Caco-2 (cell line): ENCODE data around the gene DNAJB13. TPM values are rescaled to one million over a fixed set of nuclear protein-coding genes. Genes with fewer than 3 reads are reported as not detected.

Source experiments
- BruUV-seq: library from RNA; stranded (reverse); fragments of 400-500 nt; replicated peaks from 2 replicates; lab custom pipeline; 2021; lab: Mats Ljungman, UMichigan
- CTCF ChIA-PET: fragments of 300-600 bp; sonication (Branson Sonifier 250); formaldehyde crosslinking; loops from one replicate; lab custom pipeline; 2022; ENCODE audit warnings: antibody characterized with exemption; lab: Charles Lee
- POLR2A ChIA-PET: fragments of 300-600 bp; sonication (Branson Sonifier 250); formaldehyde crosslinking; loops from one replicate; lab custom pipeline; 2022; ENCODE audit warnings: antibody characterized with exemption; lab: Charles Lee
- DNase-seq, 2 experiments: peaks; one replicate each; pipeline versions ENCODE4 v3.0.0 to v3.0.0-alpha.2; 2020 to 2022
- H3K27me3 ChIP-seq: replicated peaks from 2 replicates; pipeline ENCODE4 v1.6.0; 2011; ENCODE audit warnings: low read length; ENCODE audit not compliant: control insufficient read depth, insufficient read depth
- H3K36me3 ChIP-seq: 2 replicates; pipeline ENCODE4 v1.5.1; 2011; ENCODE audit warnings: low read length; ENCODE audit not compliant: control insufficient read depth, insufficient read depth
- H3K4me1 ChIP-seq: fragments of 250-450 bp; sonication (Bioruptor Pico); 2 replicates; pipeline ENCODE4 v1.5.1; 2020; ENCODE audit warnings: mild to moderate bottlenecking
- H3K4me3 ChIP-seq: 2 replicates; pipeline ENCODE4 v1.5.1; 2011; ENCODE audit warnings: low read depth, mild to moderate bottlenecking, control low read depth, low read length
- H3K9me3 ChIP-seq: fragments of 250-450 bp; sonication (Bioruptor Pico); 2 replicates; pipeline ENCODE4 v1.5.1; 2020; ENCODE audit warnings: mild to moderate bottlenecking, moderate library complexity
- H3K27ac Mint-ChIP-seq: one replicate; pipeline ENCODE4 v1.8.0; 2022; ENCODE audit warnings: mixed read lengths; ENCODE audit not compliant: unreplicated experiment
- H3K27me3 Mint-ChIP-seq: one replicate; pipeline ENCODE4 v1.8.0; 2022; ENCODE audit warnings: mixed read lengths; ENCODE audit not compliant: insufficient read depth, unreplicated experiment
- H3K36me3 Mint-ChIP-seq: one replicate; pipeline ENCODE4 v1.8.0; 2022; ENCODE audit warnings: mild to moderate bottlenecking, mixed read lengths; ENCODE audit not compliant: insufficient read depth, unreplicated experiment
- H3K4me1 Mint-ChIP-seq: one replicate; pipeline ENCODE4 v1.8.0; 2022; ENCODE audit warnings: low read depth, mixed read lengths; ENCODE audit not compliant: unreplicated experiment
- H3K4me3 Mint-ChIP-seq: one replicate; pipeline ENCODE4 v1.8.0; 2022; ENCODE audit warnings: mild to moderate bottlenecking, moderate library complexity, mixed read lengths; ENCODE audit not compliant: unreplicated experiment
- H3K9me3 Mint-ChIP-seq: one replicate; pipeline ENCODE4 v1.8.0; 2022; ENCODE audit warnings: mixed read lengths; ENCODE audit not compliant: unreplicated experiment
- CTCF ChIP-seq, 2 experiments: fragments of 200-600 bp in 1 of 2; IDR thresholded peaks; 1 replicate in 1 of 2; 2 replicates in 1 of 2; pipeline versions ENCODE4 v1.5.1 to v1.8.0; 2011 to 2022; ENCODE audit warnings: antibody characterized with exemption in 1 of 2, control low read depth in 1 of 2, inconsistent platforms in 1 of 2, low read depth in 1 of 2, low read length in 1 of 2, mild to moderate bottlenecking in 1 of 2, moderate library complexity in 1 of 2; ENCODE audit not compliant: insufficient read depth in 1 of 2, severe bottlenecking in 1 of 2, unreplicated experiment in 1 of 2
- intact Hi-C: fragments of 100-400 bp; cut with micrococcal nuclease; formaldehyde crosslinking; loops from one replicate; pipeline ENCODE4 v1.10.0; 2022; ENCODE audit not compliant: unreplicated experiment
- total RNA-seq: library from RNA; stranded (reverse); gene quantifications from 2 replicates; pipeline ENCODE4 v1.2.3, GENCODE V29; 2022

The DNAJB13 gene
- total RNA-seq, 1 experiment from 2014 or later: 0.52 TPM

GRCh38 chr11:73977856-73978519 lies 27.2 kb downstream of the DNAJB13 start:
- no peak for TF ChIP-seq CTCF (IDR thresholded peaks at IDR 0.05; ENCODE audit: insufficient read depth in 1 of 2, low read depth in 1 of 2, low read length in 1 of 2, severe bottlenecking in 1 of 2, unreplicated experiment in 1 of 2)
- no TSS peak for BruUV-seq
- Mint-ChIP-seq H3K4me3 (no peak overlapping the region), H3K4me1 (no peaks in the 10 kb centered on the region), H3K27me3 (no peaks in the 10 kb centered on the region), H3K9me3 (no peaks in the 10 kb centered on the region), H3K27ac (no peak overlapping the region), H3K36me3 (peaks cover 56% of the 10 kb centered on the region)
- Histone ChIP-seq H3K36me3 (peaks cover 22% of the 10 kb centered on the region), H3K4me1 (peaks cover 7% of the 10 kb centered on the region), H3K27me3 (no peaks in the 10 kb centered on the region), H3K4me3 (no peak overlapping the region), H3K9me3 (no peaks in the 10 kb centered on the region)
- peak in 1 of 2 experiments; percentile 34 for DNase-seq
- intact Hi-C loops: no loop called here
- ChIA-PET CTCF (no interaction called here), POLR2A (no interaction called here)

GRCh38 chr11:73978576-73979086 lies 27.8 kb downstream of the DNAJB13 start:
- no peak for TF ChIP-seq CTCF (IDR thresholded peaks at IDR 0.05; ENCODE audit: insufficient read depth in 1 of 2, low read depth in 1 of 2, low read length in 1 of 2, severe bottlenecking in 1 of 2, unreplicated experiment in 1 of 2)
- ChIA-PET CTCF (no interaction called here), POLR2A (no interaction called here)
- H3K27me3 ChIP-seq: no peaks in the 10 kb centered on the region
- no peak overlapping the region for H3K4me3 Mint-ChIP-seq
- H3K4me1 Mint-ChIP-seq: peaks cover 1% of the 10 kb centered on the region
- peak in 1 of 2 experiments; percentile 19 for DNase-seq
- no peak overlapping the region for H3K4me3 ChIP-seq
- intact Hi-C loops: no loop called here
- BruUV-seq: no TSS peak
- peaks cover 63% of the 10 kb centered on the region for H3K36me3 Mint-ChIP-seq
- peaks cover 22% of the 10 kb centered on the region for H3K36me3 ChIP-seq
- H3K4me1 ChIP-seq: peaks cover 7% of the 10 kb centered on the region
- H3K27ac Mint-ChIP-seq: no peak overlapping the region
- no peaks in the 10 kb centered on the region for H3K9me3 Mint-ChIP-seq
- H3K27me3 Mint-ChIP-seq: no peaks in the 10 kb centered on the region
- no peaks in the 10 kb centered on the region for H3K9me3 ChIP-seq

GRCh38 chr11:73980001-73980961 lies 29.5 kb downstream of the DNAJB13 start:
- no peaks in the 10 kb centered on the region for H3K9me3 ChIP-seq
- no peak overlapping the region for H3K27ac Mint-ChIP-seq
- no peaks in the 10 kb centered on the region for H3K9me3 Mint-ChIP-seq
- DNase-seq: peak in 1 of 2 experiments; percentile 52
- H3K4me1 Mint-ChIP-seq: peaks cover 7% of the 10 kb centered on the region
- TF ChIP-seq CTCF (IDR thresholded peaks at IDR 0.05; ENCODE audit: insufficient read depth in 1 of 2, low read depth in 1 of 2, low read length in 1 of 2, severe bottlenecking in 1 of 2, unreplicated experiment in 1 of 2): no peak
- peaks cover 15% of the 10 kb centered on the region for H3K4me1 ChIP-seq
- POLR2A ChIA-PET: interaction anchor here (0.9 kb wide), 1 partner anchor 159 kb away, joined by 3 read pairs; no protein-coding TSS in a partner anchor
- CTCF ChIA-PET: no interaction called here
- no peaks in the 10 kb centered on the region for H3K27me3 Mint-ChIP-seq
- peak overlapping the region; percentile 91 for H3K4me3 Mint-ChIP-seq
- BruUV-seq: no TSS peak
- H3K36me3 Mint-ChIP-seq: peaks cover 56% of the 10 kb centered on the region
- H3K4me3 ChIP-seq: no peak overlapping the region
- intact Hi-C loops: loop anchor here (10.0 kb wide), 1 partner anchor 335 kb away; the partner anchor contains the start of gene P4HA3
- H3K27me3 ChIP-seq: no peaks in the 10 kb centered on the region
- peaks cover 22% of the 10 kb centered on the region for H3K36me3 ChIP-seq
